Subcutaneous abdominal adipose tissue (tissue), 5 donors: ENCODE data around the gene POU3F2.

ENCODE experiments used
- H3K27ac ChIP-seq: one replicate; pipeline ENCODE4 v1.7.0; 2013; ENCODE audit warnings: low read depth, mild to moderate bottlenecking, inconsistent platforms, low read length, moderate library complexity
- H3K27me3 ChIP-seq, 5 donors: one replicate each; pipeline ENCODE4 v1.7.0; 2013; ENCODE audit warnings: low read length in 5 of 5, inconsistent platforms in 1 of 5; ENCODE audit not compliant: control insufficient read depth in 5 of 5, insufficient read depth in 4 of 5
- H3K36me3 ChIP-seq, 5 donors: one replicate each; pipeline ENCODE4 v1.7.0; 2013; ENCODE audit warnings: low read length in 5 of 5; ENCODE audit not compliant: control insufficient read depth in 5 of 5, insufficient read depth in 5 of 5
- H3K4me1 ChIP-seq, 5 donors: one replicate each; pipeline ENCODE4 v1.7.0; 2013; ENCODE audit warnings: low read length in 5 of 5, mild to moderate bottlenecking in 3 of 5, moderate library complexity in 1 of 5; ENCODE audit not compliant: control insufficient read depth in 5 of 5, insufficient read depth in 5 of 5
- H3K4me3 ChIP-seq, 5 donors: one replicate each; pipeline ENCODE4 v1.7.0; 2013; ENCODE audit warnings: low read length in 5 of 5, low read depth in 1 of 5
- H3K9ac ChIP-seq, 5 donors: one replicate each; pipeline ENCODE4 v1.7.0; 2013; ENCODE audit warnings: low read length in 5 of 5, mild to moderate bottlenecking in 4 of 5, moderate library complexity in 3 of 5
- H3K9me3 ChIP-seq, 5 donors: one replicate each; pipeline ENCODE4 v1.7.0; 2013; ENCODE audit warnings: low read length in 5 of 5; ENCODE audit not compliant: control insufficient read depth in 5 of 5
- donor health status: healthy.
- donor health status: healthy.
- donor health status: healthy.
- donor health status: healthy.
- donor health status: healthy.

The POU3F2 gene

DNA sequence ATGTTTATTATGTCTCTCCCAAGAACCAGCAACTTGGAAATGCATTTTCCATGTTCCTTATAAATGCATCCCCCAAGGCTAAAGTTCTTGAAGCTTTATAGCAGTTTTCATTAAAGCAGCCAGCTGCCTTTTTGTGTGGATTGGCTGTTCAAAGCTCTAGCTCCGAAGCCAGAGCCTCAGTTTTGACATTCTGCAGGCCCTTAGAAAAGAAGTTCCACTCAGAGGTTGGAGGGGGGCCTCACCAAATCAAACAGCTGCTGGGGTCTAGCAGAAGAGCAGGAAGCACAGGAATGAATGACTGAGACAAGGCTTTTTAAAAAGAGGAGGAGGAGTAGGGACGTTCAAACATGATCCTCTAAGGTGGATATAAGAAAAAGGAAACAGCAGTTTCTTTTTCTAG is 4.2 kb upstream of the POU3F2 start:
- peaks cover 1 to 55% (median 49%) of the 10 kb centered on the region in 5 donors for H3K4me1 ChIP-seq
- no peak overlapping the region for H3K27ac ChIP-seq
- H3K27me3 ChIP-seq: peaks cover 43 to 77% (median 65%) of the 10 kb centered on the region in 5 donors
- no peaks in the 10 kb centered on the region for H3K9me3 ChIP-seq
- no peaks in the 10 kb centered on the region for H3K36me3 ChIP-seq
- H3K9ac ChIP-seq: no peak overlapping the region
- no peak overlapping the region for H3K4me3 ChIP-seq

DNA sequence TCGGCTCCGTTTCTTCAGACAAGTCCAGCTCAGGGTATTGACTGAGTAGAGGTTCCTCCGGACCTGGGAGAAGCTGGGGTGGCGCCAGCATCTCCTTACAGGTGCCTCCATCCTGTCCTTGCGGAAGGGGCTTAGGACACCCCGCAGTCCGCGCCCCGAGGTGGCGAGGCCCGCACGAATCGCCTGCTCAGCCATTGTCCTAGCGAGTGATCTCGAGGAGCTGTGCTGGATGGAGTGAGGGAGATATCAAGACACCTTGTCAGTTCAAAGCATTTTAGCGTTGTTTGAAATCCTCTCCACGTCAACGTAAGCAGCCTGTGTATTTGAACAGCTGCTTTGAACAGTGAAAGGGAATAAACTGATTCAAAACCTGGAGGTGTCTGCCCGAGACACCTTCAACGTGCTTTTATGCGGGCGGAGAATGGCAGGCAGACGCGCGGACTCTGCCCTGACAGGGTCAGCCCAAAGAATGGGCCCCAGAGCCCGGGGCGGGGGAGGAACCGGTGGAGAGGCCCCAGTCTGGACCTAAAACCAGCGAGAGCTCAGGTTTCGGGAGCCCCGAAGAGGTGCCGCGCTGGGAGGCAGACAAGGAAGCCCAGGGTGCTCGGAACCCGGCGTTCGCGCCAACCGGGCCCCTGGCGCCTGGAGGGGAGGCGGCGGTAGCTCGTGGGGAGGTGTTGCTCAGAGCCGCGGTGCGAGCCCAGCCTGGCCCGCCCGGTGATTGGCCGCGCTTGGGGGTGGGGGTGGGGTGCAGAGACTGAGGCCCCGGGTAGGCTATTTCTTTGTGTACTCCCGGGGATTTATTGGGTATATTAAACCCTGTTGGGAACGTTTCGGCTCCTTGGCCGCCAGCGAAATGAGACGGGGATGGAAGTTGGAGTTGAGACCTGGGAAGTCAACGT is 3.1 kb upstream of the POU3F2 start:
- H3K4me3 ChIP-seq: peak overlapping the region in 1 of 5 donors; percentile 30
- H3K4me1 ChIP-seq: peaks cover 1 to 65% (median 59%) of the 10 kb centered on the region in 5 donors
- H3K9ac ChIP-seq: no peak overlapping the region
- H3K36me3 ChIP-seq: no peaks in the 10 kb centered on the region
- H3K27me3 ChIP-seq: peaks cover 43 to 77% (median 65%) of the 10 kb centered on the region in 5 donors
- H3K9me3 ChIP-seq: no peaks in the 10 kb centered on the region
- H3K27ac ChIP-seq: no peak overlapping the region

- Histone ChIP-seq H3K9ac (no peak overlapping the region), H3K4me3 (peak overlapping the region in 3 of 5 donors; percentile 54 to 87 (median 73)), H3K27me3 (peaks cover 49 to 77% (median 69%) of the 10 kb centered on the region in 5 donors), H3K9me3 (no peaks in the 10 kb centered on the region), H3K36me3 (no peaks in the 10 kb centered on the region), H3K4me1 (peaks cover 1 to 65% (median 59%) of the 10 kb centered on the region in 5 donors), H3K27ac (no peak overlapping the region)
Observed at GRCh38 chr6:98831959-98832283, 2.5 kb upstream of the POU3F2 start.

- H3K4me1 ChIP-seq: peaks cover 1 to 62% (median 56%) of the 10 kb centered on the region in 5 donors
- H3K36me3 ChIP-seq: no peaks in the 10 kb centered on the region
- no peaks in the 10 kb centered on the region for H3K9me3 ChIP-seq
- H3K4me3 ChIP-seq: peak overlapping the region; percentile 40 to 87 (median 68)
- H3K27me3 ChIP-seq: peaks cover 52 to 77% (median 71%) of the 10 kb centered on the region in 5 donors
- no peak overlapping the region for H3K9ac ChIP-seq
- no peak overlapping the region for H3K27ac ChIP-seq
Observed at GRCh38 chr6:98832284-98833056, 1.9 kb upstream of the POU3F2 start.

GRCh38 chr6:98833057-98833306 is 1.4 kb upstream of the POU3F2 start:
- Histone ChIP-seq H3K9me3 (no peaks in the 10 kb centered on the region), H3K27ac (no peak overlapping the region), H3K27me3 (peaks cover 49 to 75% (median 70%) of the 10 kb centered on the region in 5 donors), H3K4me1 (peaks cover 1 to 58% (median 51%) of the 10 kb centered on the region in 5 donors), H3K9ac (no peak overlapping the region), H3K36me3 (no peaks in the 10 kb centered on the region), H3K4me3 (peak overlapping the region; percentile 40 to 87 (median 68))

GRCh38 chr6:98833307-98834059 is 891 bp upstream of the POU3F2 start:
- peaks cover 47 to 75% (median 67%) of the 10 kb centered on the region in 5 donors for H3K27me3 ChIP-seq
- peaks cover 1 to 53% (median 48%) of the 10 kb centered on the region in 5 donors for H3K4me1 ChIP-seq
- no peaks in the 10 kb centered on the region for H3K36me3 ChIP-seq
- no peak overlapping the region for H3K27ac ChIP-seq
- no peaks in the 10 kb centered on the region for H3K9me3 ChIP-seq
- peak overlapping the region; percentile 54 to 87 (median 73) for H3K4me3 ChIP-seq
- peak overlapping the region in 3 of 5 donors; percentile 2 to 66 (median 23) for H3K9ac ChIP-seq

GRCh38 chr6:98835149-98836024 is 1.0 kb downstream of the POU3F2 start:
- Histone ChIP-seq H3K4me3 (peak overlapping the region in 4 of 5 donors; percentile 36 to 73 (median 56)), H3K9ac (no peak overlapping the region), H3K27me3 (peaks cover 55 to 79% (median 71%) of the 10 kb centered on the region in 5 donors), H3K4me1 (peaks cover 1 to 53% (median 48%) of the 10 kb centered on the region in 5 donors), H3K36me3 (no peaks in the 10 kb centered on the region), H3K27ac (no peak overlapping the region), H3K9me3 (no peaks in the 10 kb centered on the region)

DNA sequence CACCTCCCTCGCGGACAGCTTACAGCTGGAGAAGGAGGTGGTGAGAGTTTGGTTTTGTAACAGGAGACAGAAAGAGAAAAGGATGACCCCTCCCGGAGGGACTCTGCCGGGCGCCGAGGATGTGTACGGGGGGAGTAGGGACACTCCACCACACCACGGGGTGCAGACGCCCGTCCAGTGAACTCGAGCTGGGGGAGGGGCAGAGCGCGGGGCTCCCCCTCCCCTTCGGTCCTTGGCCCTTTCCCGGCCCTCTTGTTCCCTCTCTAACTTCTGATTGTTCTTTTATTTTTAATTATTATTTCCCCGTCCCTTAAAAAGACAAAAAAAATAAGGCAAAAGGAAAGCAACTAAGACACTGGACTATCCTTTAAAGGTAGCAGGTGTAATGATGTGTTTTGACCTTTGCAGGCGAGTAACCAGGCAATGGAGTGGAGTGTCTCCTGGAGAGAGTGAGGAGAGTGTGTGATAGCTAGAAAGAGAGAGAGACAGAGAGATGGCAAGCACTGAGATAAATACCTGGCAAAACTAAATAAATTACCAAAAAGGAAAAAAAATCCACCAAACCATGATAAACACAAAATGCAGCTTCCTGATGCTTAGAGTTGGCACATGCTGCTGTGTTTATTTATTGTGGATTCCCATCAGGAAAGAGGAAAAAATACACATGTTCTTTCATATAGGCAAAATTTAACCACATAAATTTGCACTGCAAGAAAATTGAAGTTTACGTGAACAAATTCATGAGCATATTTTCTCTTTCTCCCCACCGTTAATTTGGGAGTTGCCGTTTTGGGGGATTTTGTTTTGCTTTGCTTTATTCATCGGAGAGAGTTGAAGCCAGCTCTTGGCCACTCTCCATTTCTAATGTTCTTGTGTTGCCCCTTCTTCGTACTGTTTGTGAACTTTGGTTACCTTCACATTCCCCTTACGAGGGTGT is 1.9 kb downstream of the POU3F2 start:
- Histone ChIP-seq H3K36me3 (no peaks in the 10 kb centered on the region), H3K4me3 (peak overlapping the region in 2 of 5 donors; percentile 60 to 73), H3K27me3 (peaks cover 53 to 78% (median 70%) of the 10 kb centered on the region in 5 donors), H3K4me1 (peaks cover 1 to 47% (median 44%) of the 10 kb centered on the region in 5 donors), H3K9ac (no peak overlapping the region), H3K9me3 (no peaks in the 10 kb centered on the region), H3K27ac (no peak overlapping the region)
